ENCODE measurements around the gene PTGES.
"Not testable (repeated sequence)": the region's sequence is repeated elsewhere in the genome, so short reads cannot be mapped to it uniquely, and the experiment has no call there.

GRCh38 chr9:129796029-129796428 is 43.2 kb upstream of the PTGES start:
- not testable (repeated sequence) for TF ChIP-seq EZH2, CTCF, EZH2phosphoT487 (IDR thresholded peaks at IDR 0.05)
